Common myeloid progenitor, CD34-positive (primary cell): Measurements from ENCODE around the gene TMEM212.

Source experiments
- CTCF ChIA-PET: fragments of 350-600 bp; sonication (Branson Sonifier 250); formaldehyde crosslinking; loops from one replicate; lab custom pipeline; 2021; ENCODE audit warnings: antibody characterized with exemption; lab: Charles Lee
- POLR2A ChIA-PET: fragments of 350-600 bp; sonication (Branson Sonifier 250); formaldehyde crosslinking; loops from one replicate; lab custom pipeline; 2021; ENCODE audit warnings: antibody characterized with exemption; lab: Charles Lee
- DNase-seq, 3 donors: peaks; one replicate each; pipeline versions ENCODE4 v3.0.0 to v3.0.0-alpha.2; 2013
- H3K27ac ChIP-seq, 2 experiments: 1 replicate in 1 of 2; 2 replicates in 1 of 2; pipeline ENCODE4 v1.7.0; 2013; ENCODE audit warnings: inconsistent platforms in 2 of 2, low read length in 2 of 2, mild to moderate bottlenecking in 2 of 2, low read depth in 1 of 2, moderate library complexity in 1 of 2; ENCODE audit not compliant: severe bottlenecking in 2 of 2, insufficient read depth in 1 of 2, poor library complexity in 1 of 2
- H3K27me3 ChIP-seq, 5 experiments: replicated peaks in 2 of 5; 1 replicate in 3 of 5; 2 replicates in 2 of 5; pipeline versions ENCODE4 v1.6.1 to v1.7.0; 2013; ENCODE audit warnings: low read length in 4 of 5, mild to moderate bottlenecking in 2 of 5, moderate library complexity in 2 of 5, inconsistent platforms in 1 of 5; ENCODE audit not compliant: insufficient read depth in 5 of 5, control insufficient read depth in 4 of 5
- H3K36me3 ChIP-seq, 4 experiments: 1 replicate in 2 of 4; 2 replicates in 2 of 4; pipeline versions ENCODE4 v1.6.1 to v1.7.0; 2013; ENCODE audit warnings: low read length in 3 of 4, control low read depth in 1 of 4, mild to moderate bottlenecking in 1 of 4; ENCODE audit not compliant: control insufficient read depth in 4 of 4, insufficient read depth in 4 of 4
- H3K4me1 ChIP-seq, 4 experiments: 1 replicate in 3 of 4; 2 replicates in 1 of 4; pipeline versions ENCODE4 v1.6.1 to v1.7.1; 2013; ENCODE audit warnings: low read length in 3 of 4, mild to moderate bottlenecking in 3 of 4, control low read depth in 1 of 4, inconsistent platforms in 1 of 4, moderate library complexity in 1 of 4; ENCODE audit not compliant: control insufficient read depth in 4 of 4, insufficient read depth in 4 of 4; ENCODE audit errors: control extremely low read depth in 1 of 4
- H3K4me3 ChIP-seq, 7 experiments: 1 replicate in 4 of 7; 2 replicates in 3 of 7; pipeline versions ENCODE4 v1.5.1 to v1.7.0; 2013; ENCODE audit warnings: mild to moderate bottlenecking in 7 of 7, low read length in 6 of 7, moderate library complexity in 6 of 7, inconsistent platforms in 2 of 7, low read depth in 2 of 7, control low read depth in 1 of 7; ENCODE audit not compliant: insufficient read depth in 4 of 7, control insufficient read depth in 1 of 7; ENCODE audit errors: extremely low read depth in 1 of 7
- H3K9me3 ChIP-seq, 5 experiments: 1 replicate in 4 of 5; 2 replicates in 1 of 5; pipeline versions ENCODE4 v1.6.1 to v1.7.1; 2013; ENCODE audit warnings: low read length in 4 of 5, mild to moderate bottlenecking in 2 of 5, inconsistent platforms in 1 of 5, low read depth in 1 of 5, moderate library complexity in 1 of 5; ENCODE audit not compliant: control insufficient read depth in 4 of 5, insufficient read depth in 2 of 5; ENCODE audit errors: control extremely low read depth in 1 of 5
- WGBS: methylation state at CpG from one replicate; pipeline ENCODE4 v1.1.5; 2013; ENCODE audit not compliant: insufficient coverage; 5-methylcytosine and 5-hydroxymethylcytosine counted together

The TMEM212 gene

GRCh38 chr3:171838218-171838720, 4.9 kb upstream of the TMEM212 start:
- no peak overlapping the region for H3K4me3 ChIP-seq
- no peak for DNase-seq
- POLR2A ChIA-PET, result no interaction called here
- no peaks in the 10 kb centered on the region for H3K36me3 ChIP-seq
- 67% methylated on average over 6 of the region's 6 CpGs for WGBS
- no peak overlapping the region for H3K27ac ChIP-seq
- CTCF ChIA-PET, result interaction anchor here (1.0 kb wide), 1 partner anchor 9 kb away, joined by 5 read pairs; no protein-coding TSS in a partner anchor
- no peaks in the 10 kb centered on the region for H3K27me3 ChIP-seq
- H3K9me3 ChIP-seq, result no peaks in the 10 kb centered on the region
- H3K4me1 ChIP-seq, result peaks cover 0 to 20% (median 5%) of the 10 kb centered on the region in 4 experiments

- ChIA-PET CTCF (interaction anchor here (1.0 to 2.7 kb wide), 3 partner anchors 10 to 32 kb away, joined by 4 to 13 read pairs (median 5); no protein-coding TSS in a partner anchor), POLR2A (no interaction called here)
- Histone ChIP-seq H3K9me3 (no peaks in the 10 kb centered on the region), H3K36me3 (no peaks in the 10 kb centered on the region), H3K4me3 (no peak overlapping the region), H3K4me1 (peaks cover 0 to 20% (median 5%) of the 10 kb centered on the region in 4 experiments), H3K27ac (no peak overlapping the region), H3K27me3 (no peaks in the 10 kb centered on the region)
- WGBS, result 100% methylated on average over 1 of the region's 2 CpGs
- no peak for DNase-seq
Observed at GRCh38 chr3:171839270-171839669, 3.9 kb upstream of the TMEM212 start.

DNA sequence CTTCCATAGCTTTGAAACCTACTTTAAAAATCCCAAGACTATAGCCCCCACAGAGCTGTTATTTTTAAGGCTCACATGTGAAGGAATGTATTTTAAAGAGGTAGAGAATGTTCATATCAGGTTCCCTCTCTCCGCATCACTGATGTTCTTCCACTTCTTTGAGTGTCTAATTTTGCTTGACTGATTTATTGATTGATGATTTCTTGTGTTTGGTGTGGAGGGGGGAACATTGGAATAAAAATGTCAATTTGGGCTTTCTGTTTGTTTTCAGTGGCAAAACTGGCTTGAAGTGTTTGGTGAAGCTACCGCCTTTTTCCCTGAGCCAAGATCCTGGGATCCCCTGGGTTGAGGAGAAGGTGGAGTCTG, 2.7 kb upstream of the TMEM212 start:
- peaks cover 0 to 10% (median 5%) of the 10 kb centered on the region in 4 experiments for H3K4me1 ChIP-seq
- no peaks in the 10 kb centered on the region for H3K36me3 ChIP-seq
- DNase-seq, result no peak
- no peaks in the 10 kb centered on the region for H3K9me3 ChIP-seq
- ChIA-PET POLR2A (no interaction called here), CTCF (interaction anchor here (0.8 to 2.7 kb wide), 4 partner anchors 10 to 195 kb away, joined by 3 to 13 read pairs (median 4); no protein-coding TSS in a partner anchor)
- H3K27ac ChIP-seq, result no peak overlapping the region
- H3K27me3 ChIP-seq, result no peaks in the 10 kb centered on the region
- no peak overlapping the region for H3K4me3 ChIP-seq
- 100% methylated on average over 2 of the region's 2 CpGs for WGBS

DNA sequence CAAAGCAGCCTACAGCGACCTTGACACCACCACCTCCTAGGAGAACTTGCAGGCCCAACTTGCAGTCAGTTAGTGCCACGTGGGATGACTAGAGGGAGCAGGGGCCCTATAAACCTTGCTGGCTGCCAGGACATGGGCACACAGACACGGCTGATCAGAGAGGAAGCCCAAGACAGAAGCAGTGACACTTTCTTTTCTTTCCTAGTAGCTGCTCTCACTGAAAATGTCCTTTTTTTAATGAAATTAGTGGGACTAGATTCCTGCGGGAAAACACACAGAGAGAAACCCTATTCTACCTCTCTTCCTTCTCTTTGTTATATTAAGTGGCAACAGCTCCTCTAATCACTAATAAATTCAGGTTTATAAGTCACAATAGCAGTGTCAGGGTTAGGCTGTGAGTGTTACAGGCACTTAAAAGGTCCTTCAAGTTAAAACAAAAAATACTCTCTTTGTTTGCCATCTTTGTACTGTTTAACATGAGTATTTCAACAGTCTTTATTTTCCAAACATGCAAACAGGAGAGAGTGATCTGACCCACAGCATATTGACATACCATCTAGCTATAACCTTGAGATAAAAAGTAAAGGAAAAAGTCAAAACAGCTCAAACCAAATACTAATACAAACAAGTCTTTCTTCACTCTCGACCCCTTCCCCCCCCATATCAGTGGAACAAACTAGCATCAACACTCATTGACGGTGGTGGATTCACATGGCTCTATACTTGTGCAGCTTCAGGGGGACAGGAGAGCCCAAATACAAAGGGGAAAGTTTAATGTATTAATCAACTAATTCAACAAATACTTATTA, 2.1 kb upstream of the TMEM212 start:
- CTCF ChIA-PET, result interaction anchor here (0.8 to 2.7 kb wide), 4 partner anchors 9 to 195 kb away, joined by 3 to 13 read pairs (median 4); no protein-coding TSS in a partner anchor
- Histone ChIP-seq H3K27ac (no peak overlapping the region), H3K36me3 (no peaks in the 10 kb centered on the region), H3K9me3 (no peaks in the 10 kb centered on the region), H3K4me3 (no peak overlapping the region), H3K4me1 (peaks cover 0 to 10% (median 4%) of the 10 kb centered on the region in 4 experiments), H3K27me3 (no peaks in the 10 kb centered on the region)
- POLR2A ChIA-PET, result no interaction called here
- DNase-seq, result no peak
- WGBS, result no CpG with 5 or more reads among the region's 6 CpGs

DNA sequence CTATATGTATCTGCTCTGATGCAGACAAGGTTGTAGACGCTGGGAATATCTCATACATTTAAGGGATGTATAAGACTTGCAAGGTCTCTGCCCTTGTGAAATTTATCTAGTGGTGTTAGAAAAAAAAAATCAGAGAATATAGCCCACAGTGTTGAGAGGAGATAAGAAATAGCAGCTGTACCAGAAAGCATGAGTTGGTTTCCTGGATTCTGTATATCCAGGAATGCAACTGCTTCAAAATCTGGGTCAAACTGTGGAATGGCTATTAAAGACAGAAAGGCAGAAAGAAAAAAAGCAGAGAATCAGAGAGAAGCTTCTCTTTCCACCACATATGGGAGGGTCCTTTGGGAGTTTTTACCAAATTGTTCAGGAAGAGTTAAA, 1.5 kb upstream of the TMEM212 start:
- Histone ChIP-seq H3K27ac (no peak overlapping the region), H3K36me3 (no peaks in the 10 kb centered on the region), H3K4me1 (peaks cover 0 to 10% (median 4%) of the 10 kb centered on the region in 4 experiments), H3K9me3 (no peaks in the 10 kb centered on the region), H3K4me3 (no peak overlapping the region), H3K27me3 (no peaks in the 10 kb centered on the region)
- POLR2A ChIA-PET, result interaction anchor here (0.6 kb wide), 1 partner anchor 676 kb away, joined by 5 read pairs; no protein-coding TSS in a partner anchor
- no CpG with 5 or more reads among the region's 1 CpG for WGBS
- CTCF ChIA-PET, result interaction anchor here (0.9 to 2.7 kb wide), 5 partner anchors 8 to 24 kb away, joined by 3 to 13 read pairs (median 3); no protein-coding TSS in a partner anchor
- peak in 2 of 3 donors; percentile 34 to 46 for DNase-seq

DNA sequence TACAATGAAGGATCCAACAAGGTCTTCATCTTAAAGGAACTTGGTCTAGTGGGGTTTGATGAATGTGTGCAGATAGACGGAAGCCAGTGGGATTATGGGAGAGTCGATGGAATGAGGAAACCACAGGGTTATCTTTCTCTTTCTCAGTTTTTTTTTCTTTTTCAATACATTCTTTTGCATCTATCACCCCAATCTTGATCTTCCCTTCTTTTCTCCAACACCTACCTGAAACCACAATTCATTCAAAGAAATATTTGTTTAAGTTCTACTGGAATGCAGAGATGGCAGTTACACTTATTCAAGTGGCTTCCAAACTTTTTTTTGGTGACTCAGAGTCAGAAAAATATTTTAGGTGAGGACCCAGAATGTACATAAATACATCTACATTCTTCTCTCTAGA, 1.7 kb downstream of the TMEM212 start:
- Histone ChIP-seq H3K4me3 (no peak overlapping the region), H3K4me1 (peaks cover 0 to 9% (median 3%) of the 10 kb centered on the region in 4 experiments), H3K36me3 (no peaks in the 10 kb centered on the region), H3K27ac (no peak overlapping the region), H3K27me3 (no peaks in the 10 kb centered on the region), H3K9me3 (no peaks in the 10 kb centered on the region)
- WGBS, result no CpG with 5 or more reads among the region's 2 CpGs
- POLR2A ChIA-PET, result no interaction called here
- DNase-seq, result no peak
- CTCF ChIA-PET, result no interaction called here
